ENCODE measurements around the gene FLOT1. TPM values are rescaled to one million over a fixed set of nuclear protein-coding genes. Genes with fewer than 3 reads are reported as not detected.

The FLOT1 gene
- total and polyA plus RNA-seq, 2 donors (not counting 1 experiment from before 2014, with no cell fraction given) = 71.2 to 79.4 TPM

DNA sequence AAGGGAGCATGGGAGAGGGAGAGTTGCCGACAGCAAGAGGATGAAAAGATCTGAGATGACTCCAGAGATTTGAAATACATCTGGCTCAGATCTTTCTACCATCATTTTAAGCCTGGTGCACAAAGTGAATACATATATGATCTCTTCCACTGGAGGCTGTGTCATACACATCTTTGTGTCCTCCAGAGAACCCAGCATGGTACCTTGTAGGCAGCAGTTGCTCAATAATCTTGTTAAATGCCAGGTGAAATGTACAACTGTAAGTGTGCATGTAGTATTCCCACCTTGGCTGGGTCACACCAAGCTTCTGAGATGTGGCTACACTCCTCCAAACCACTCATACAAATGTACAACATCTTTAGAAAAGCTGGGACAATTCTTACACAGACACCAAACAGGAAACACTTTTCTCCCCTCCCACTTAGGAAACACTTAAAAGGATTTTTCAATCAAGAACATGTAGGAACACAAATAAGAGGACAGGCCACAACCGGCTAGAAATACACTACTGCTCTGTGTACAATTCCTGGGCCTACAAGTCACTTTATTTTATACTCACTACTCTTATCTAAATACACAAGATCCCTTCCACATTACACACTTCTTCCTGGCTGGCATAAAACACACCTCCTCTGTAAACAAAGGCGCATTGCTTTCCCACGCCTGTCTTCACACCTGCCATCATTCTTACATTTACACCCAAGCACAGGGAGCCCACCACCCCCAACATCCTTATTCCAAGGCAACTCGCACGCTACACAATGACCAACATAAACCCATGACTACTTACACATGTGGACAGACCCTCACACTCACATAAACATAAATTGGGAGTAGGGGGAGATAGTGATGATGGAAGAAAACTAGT is 5.6 kb upstream of the FLOT1 start:
- H3K27ac Mint-ChIP-seq = no peak overlapping the region
- Histone ChIP-seq H3K27me3 (replicated peaks in 1 of 4; ENCODE audit: control extremely low read depth in 1 of 4, control insufficient read depth in 3 of 4, insufficient read depth in 4 of 4, low read length in 3 of 4) (no peaks in the 10 kb centered on the region), H2AFZ (ENCODE audit: insufficient read depth, low read depth, low read length, poor library complexity, severe bottlenecking) (no peak overlapping the region), H4K20me1 (ENCODE audit: control insufficient read depth, insufficient read depth, low read length, poor library complexity, severe bottlenecking) (no peaks in the 10 kb centered on the region), H3K9ac (ENCODE audit: low read length) (no peak overlapping the region), H3K79me2 (ENCODE audit: control insufficient read depth, insufficient read depth, low read length) (no peaks in the 10 kb centered on the region), H3K9me3 (ENCODE audit: control extremely low read depth in 1 of 3, control insufficient read depth in 2 of 3, insufficient read depth in 1 of 3, low read length in 2 of 3) (no peaks in the 10 kb centered on the region), H3K4me2 (replicated peaks; ENCODE audit: low read depth, low read length, poor library complexity, severe bottlenecking) (no peak overlapping the region), H3K4me1 (ENCODE audit: control insufficient read depth in 2 of 2, insufficient read depth in 2 of 2, low read length in 2 of 2) (peaks cover 5 to 16% of the 10 kb centered on the region in 2 donors), H3K36me3 (replicated peaks in 1 of 2; ENCODE audit: control extremely low read depth in 1 of 2, control insufficient read depth in 1 of 2, extremely low read depth in 1 of 2, insufficient read depth in 2 of 2, low read length in 1 of 2) (no peaks in the 10 kb centered on the region), H3K27ac (ENCODE audit: low read length in 2 of 2) (no peak overlapping the region), H3K4me3 (ENCODE audit: control extremely low read depth in 1 of 5, extremely low read depth in 1 of 5, insufficient read depth in 1 of 5, low read depth in 2 of 5, low read length in 4 of 5) (no peak overlapping the region)
- ATAC-seq (ENCODE audit: low read depth) (no peak), DNase-seq (no peak)
- TF ChIP-seq, protein P1, sequence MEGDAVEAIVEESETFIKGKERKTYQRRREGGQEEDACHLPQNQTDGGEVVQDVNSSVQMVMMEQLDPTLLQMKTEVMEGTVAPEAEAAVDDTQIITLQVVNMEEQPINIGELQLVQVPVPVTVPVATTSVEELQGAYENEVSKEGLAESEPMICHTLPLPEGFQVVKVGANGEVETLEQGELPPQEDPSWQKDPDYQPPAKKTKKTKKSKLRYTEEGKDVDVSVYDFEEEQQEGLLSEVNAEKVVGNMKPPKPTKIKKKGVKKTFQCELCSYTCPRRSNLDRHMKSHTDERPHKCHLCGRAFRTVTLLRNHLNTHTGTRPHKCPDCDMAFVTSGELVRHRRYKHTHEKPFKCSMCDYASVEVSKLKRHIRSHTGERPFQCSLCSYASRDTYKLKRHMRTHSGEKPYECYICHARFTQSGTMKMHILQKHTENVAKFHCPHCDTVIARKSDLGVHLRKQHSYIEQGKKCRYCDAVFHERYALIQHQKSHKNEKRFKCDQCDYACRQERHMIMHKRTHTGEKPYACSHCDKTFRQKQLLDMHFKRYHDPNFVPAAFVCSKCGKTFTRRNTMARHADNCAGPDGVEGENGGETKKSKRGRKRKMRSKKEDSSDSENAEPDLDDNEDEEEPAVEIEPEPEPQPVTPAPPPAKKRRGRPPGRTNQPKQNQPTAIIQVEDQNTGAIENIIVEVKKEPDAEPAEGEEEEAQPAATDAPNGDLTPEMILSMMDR (IDR thresholded peaks at IDR 0.05) = no peak
- TF ChIP-seq EZH2 (IDR thresholded peaks at IDR 0.05; ENCODE audit: borderline replicate concordance, insufficient read depth, low read depth, low read length, poor library complexity, severe bottlenecking) = no peak
- no peaks in the 10 kb centered on the region for H3K27me3 Mint-ChIP-seq
- WGBS (ENCODE audit: insufficient coverage) = 84% methylated on average over 3 of the region's 6 CpGs
- peaks cover 18% of the 10 kb centered on the region for H3K4me1 Mint-ChIP-seq
- POLR2A ChIA-PET = no interaction called here
- intact Hi-C loops (cut with micrococcal nuclease) = loop anchor here (10.0 kb wide), 1 partner anchor 47 kb away; no protein-coding TSS in a partner anchor
- H3K4me3 Mint-ChIP-seq = no peak overlapping the region
- CTCF ChIA-PET = interaction anchor here (0.7 to 1.9 kb wide), 2 partner anchors 26 to 74 kb away, joined by 3 to 6 read pairs; no protein-coding TSS in a partner anchor
- no peaks in the 10 kb centered on the region for H3K9me3 Mint-ChIP-seq (ENCODE audit: insufficient read depth)

DNA sequence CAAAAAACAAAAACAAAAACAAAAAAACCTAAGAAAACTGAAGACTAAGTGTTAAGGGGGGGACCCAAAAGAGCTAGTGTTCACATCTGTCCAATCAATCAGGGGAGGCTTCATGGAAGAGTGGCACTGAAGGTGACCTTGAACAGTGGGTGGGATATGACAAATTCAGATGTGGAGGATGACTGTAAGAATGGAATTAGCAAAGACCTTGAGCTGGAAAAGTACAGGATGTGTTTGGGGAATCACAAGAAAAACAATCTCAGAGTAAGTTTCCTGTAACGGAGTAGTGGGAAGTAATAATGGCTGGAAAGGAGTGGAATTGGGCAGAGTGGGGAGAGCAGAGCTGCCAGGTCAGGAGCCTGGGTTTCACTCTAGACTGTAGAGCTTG is 4.8 kb upstream of the FLOT1 start:
- no peak overlapping the region for H3K4me3 ChIP-seq (ENCODE audit: control extremely low read depth in 1 of 5, extremely low read depth in 1 of 5, insufficient read depth in 1 of 5, low read depth in 2 of 5, low read length in 4 of 5)
- intact Hi-C loops (cut with micrococcal nuclease) = loop anchor here (10.0 kb wide), 1 partner anchor 48 kb away; no protein-coding TSS in a partner anchor
- no peak overlapping the region for H3K27ac Mint-ChIP-seq
- no peaks in the 10 kb centered on the region for H3K9me3 ChIP-seq (ENCODE audit: control extremely low read depth in 1 of 3, control insufficient read depth in 2 of 3, insufficient read depth in 1 of 3, low read length in 2 of 3)
- WGBS (ENCODE audit: insufficient coverage) = 95% methylated on average over 1 of the region's 1 CpG
- ATAC-seq (ENCODE audit: low read depth) (no peak), DNase-seq (no peak)
- no peak overlapping the region for H2AFZ ChIP-seq (ENCODE audit: insufficient read depth, low read depth, low read length, poor library complexity, severe bottlenecking)
- H3K27me3 Mint-ChIP-seq = no peaks in the 10 kb centered on the region
- H3K9ac ChIP-seq (ENCODE audit: low read length) = no peak overlapping the region
- H3K4me3 Mint-ChIP-seq = no peak overlapping the region
- POLR2A ChIA-PET = no interaction called here
- no peaks in the 10 kb centered on the region for H3K9me3 Mint-ChIP-seq (ENCODE audit: insufficient read depth)
- CTCF ChIA-PET = interaction anchor here (0.7 to 1.9 kb wide), 5 partner anchors 12 to 321 kb away, joined by 3 to 6 read pairs (median 3); no protein-coding TSS in a partner anchor
- no peak overlapping the region for H3K27ac ChIP-seq (ENCODE audit: low read length in 2 of 2)
- H3K4me1 Mint-ChIP-seq = peaks cover 22% of the 10 kb centered on the region
- peaks cover 6 to 18% of the 10 kb centered on the region in 2 donors for H3K4me1 ChIP-seq (ENCODE audit: control insufficient read depth in 2 of 2, insufficient read depth in 2 of 2, low read length in 2 of 2)
- H3K27me3 ChIP-seq (replicated peaks in 1 of 4; ENCODE audit: control extremely low read depth in 1 of 4, control insufficient read depth in 3 of 4, insufficient read depth in 4 of 4, low read length in 3 of 4) = no peaks in the 10 kb centered on the region
- H3K4me2 ChIP-seq (replicated peaks; ENCODE audit: low read depth, low read length, poor library complexity, severe bottlenecking) = no peak overlapping the region
- H3K79me2 ChIP-seq (ENCODE audit: control insufficient read depth, insufficient read depth, low read length) = no peaks in the 10 kb centered on the region
- H4K20me1 ChIP-seq (ENCODE audit: control insufficient read depth, insufficient read depth, low read length, poor library complexity, severe bottlenecking) = no peaks in the 10 kb centered on the region
- no peak for TF ChIP-seq EZH2 (IDR thresholded peaks at IDR 0.05; ENCODE audit: borderline replicate concordance, insufficient read depth, low read depth, low read length, poor library complexity, severe bottlenecking)
- TF ChIP-seq, protein P1 (IDR thresholded peaks at IDR 0.05) = no peak
- H3K36me3 ChIP-seq (replicated peaks in 1 of 2; ENCODE audit: control extremely low read depth in 1 of 2, control insufficient read depth in 1 of 2, extremely low read depth in 1 of 2, insufficient read depth in 2 of 2, low read length in 1 of 2) = no peaks in the 10 kb centered on the region

Data from B cell (primary cell).